CD14-positive monocyte (primary cell): ENCODE data around the gene TTC23. TPM values are rescaled to one million over a fixed set of nuclear protein-coding genes. Genes with fewer than 3 reads are reported as not detected.

Experiments used
- DNase-seq, 3 donors: peaks; one replicate each; pipeline ENCODE4 v3.0.0-alpha.2; 2011 to 2022
- H2AFZ ChIP-seq: 2 replicates; pipeline ENCODE4 v1.6.0; 2012; ENCODE audit warnings: mild to moderate bottlenecking, low read depth, low read length, inconsistent platforms; ENCODE audit not compliant: insufficient read depth, poor library complexity, severe bottlenecking
- H3K27ac ChIP-seq, 2 donors: 1 replicate in 1 of 2; 2 replicates in 1 of 2; pipeline ENCODE4 v1.5.1; 2012 to 2013; ENCODE audit warnings: low read length in 2 of 2, control low read depth in 1 of 2, inconsistent platforms in 1 of 2, low read depth in 1 of 2, mild to moderate bottlenecking in 1 of 2
- H3K27me3 ChIP-seq, 2 donors: one replicate each; pipeline versions ENCODE4 v1.6.0 to v1.6.1; 2011 to 2013; ENCODE audit warnings: low read length in 2 of 2; ENCODE audit not compliant: control insufficient read depth in 2 of 2, insufficient read depth in 2 of 2
- H3K36me3 ChIP-seq, 2 donors: replicated peaks in 1 of 2; 1 replicate in 1 of 2; 2 replicates in 1 of 2; pipeline versions ENCODE4 v1.5.1 to v1.6.1; 2012 to 2013; ENCODE audit warnings: low read length in 2 of 2, control low read depth in 1 of 2, inconsistent platforms in 1 of 2, mild to moderate bottlenecking in 1 of 2; ENCODE audit not compliant: insufficient read depth in 2 of 2, control insufficient read depth in 1 of 2
- H3K4me1 ChIP-seq, 2 donors: 1 replicate in 1 of 2; 2 replicates in 1 of 2; pipeline versions ENCODE4 v1.5.1 to v1.6.1; 2012 to 2013; ENCODE audit warnings: low read length in 2 of 2, control low read depth in 1 of 2, inconsistent platforms in 1 of 2, mild to moderate bottlenecking in 1 of 2, moderate library complexity in 1 of 2; ENCODE audit not compliant: insufficient read depth in 2 of 2, control insufficient read depth in 1 of 2
- H3K4me2 ChIP-seq: replicated peaks from 2 replicates; pipeline ENCODE3; 2012; ENCODE audit warnings: low read length, moderate library complexity, mild to moderate bottlenecking; ENCODE audit not compliant: poor library complexity, severe bottlenecking; ENCODE audit errors: extremely low read depth
- H3K4me3 ChIP-seq, 3 experiments: fragments of 200-600 bp in 1 of 3; sonication (generic) in 1 of 3; replicated peaks in 1 of 3; 1 replicate in 2 of 3; 2 replicates in 1 of 3; pipeline ENCODE4 v1.5.1; 2011 to 2013; ENCODE audit warnings: low read length in 3 of 3, mild to moderate bottlenecking in 3 of 3, control low read depth in 2 of 3, low read depth in 2 of 3, inconsistent platforms in 1 of 3, moderate library complexity in 1 of 3
- H3K79me2 ChIP-seq: 2 replicates; pipeline ENCODE4 v1.6.0; 2012; ENCODE audit warnings: mild to moderate bottlenecking, control low read depth, inconsistent platforms, low read length, moderate library complexity; ENCODE audit not compliant: insufficient read depth
- H3K9ac ChIP-seq: 2 replicates; pipeline ENCODE4 v1.6.0; 2017; ENCODE audit warnings: low read length, mild to moderate bottlenecking; ENCODE audit not compliant: insufficient read depth, poor library complexity, severe bottlenecking
- H3K9me3 ChIP-seq, 2 donors: replicated peaks in 1 of 2; 1 replicate in 1 of 2; 2 replicates in 1 of 2; pipeline versions ENCODE4 v1.5.1 to v1.6.1; 2012 to 2013; ENCODE audit warnings: low read length in 2 of 2, control low read depth in 1 of 2; ENCODE audit not compliant: control insufficient read depth in 1 of 2, insufficient read depth in 1 of 2
- H4K20me1 ChIP-seq: 2 replicates; pipeline ENCODE4 v1.6.0; 2012; ENCODE audit warnings: mild to moderate bottlenecking, low read length, control low read depth, moderate library complexity; ENCODE audit not compliant: insufficient read depth
- H3K27ac Mint-ChIP-seq, 7 donors: one replicate each; pipeline ENCODE4 v1.8.0; 2020; ENCODE audit warnings: mild to moderate bottlenecking in 7 of 7, mixed read lengths in 7 of 7, moderate library complexity in 6 of 7, inconsistent platforms in 2 of 7
- H3K27me3 Mint-ChIP-seq, 3 donors: one replicate each; pipeline ENCODE4 v1.8.0; 2021 to 2022; ENCODE audit warnings: low read depth in 3 of 3, mild to moderate bottlenecking in 3 of 3, mixed read lengths in 3 of 3, moderate library complexity in 3 of 3, inconsistent platforms in 1 of 3
- H3K36me3 Mint-ChIP-seq, 2 donors: one replicate each; pipeline ENCODE4 v1.8.0; 2020; ENCODE audit warnings: mixed read lengths in 2 of 2, inconsistent platforms in 1 of 2, mild to moderate bottlenecking in 1 of 2
- H3K4me1 Mint-ChIP-seq: one replicate; pipeline ENCODE4 v1.8.0; 2020; ENCODE audit warnings: mild to moderate bottlenecking, mixed read lengths
- H3K4me3 Mint-ChIP-seq, 2 donors: one replicate each; pipeline ENCODE4 v1.8.0; 2020; ENCODE audit warnings: mild to moderate bottlenecking in 2 of 2, mixed read lengths in 2 of 2, moderate library complexity in 1 of 2
- H3K9me3 Mint-ChIP-seq, 7 donors: one replicate each; pipeline ENCODE4 v1.8.0; 2020 to 2022; ENCODE audit warnings: mixed read lengths in 7 of 7, mild to moderate bottlenecking in 6 of 7, moderate library complexity in 6 of 7, inconsistent platforms in 2 of 7
- CTCF ChIP-seq: fragments of 200-600 bp; IDR thresholded peaks from one replicate; pipeline ENCODE4 v1.8.0; 2022; ENCODE audit warnings: antibody characterized with exemption, mild to moderate bottlenecking
- WGBS: methylation state at CpG from one replicate; pipeline ENCODE4 v1.1.5; 2013; ENCODE audit warnings: missing lambda C conversion rate; ENCODE audit not compliant: insufficient coverage; 5-methylcytosine and 5-hydroxymethylcytosine counted together
- intact Hi-C, 2 donors: fragments of 100-400 bp; cut with micrococcal nuclease; formaldehyde crosslinking; loops; one replicate each; pipeline versions ENCODE4 v1.15.0 to v1.15.1; 2023
- polyA plus RNA-seq, 3 donors: library from polyadenylated mRNA; depleted of rRNA in 1 of 3; unstranded in 2 of 3; stranded (reverse) in 1 of 3; fragments of 300-500 nt in 2 of 3; fragments of >200 nt in 1 of 3; fragmentation: Illumina TruSeq in 2 of 3; gene quantifications; 1 replicate in 2 of 3; 2 replicates in 1 of 3; pipeline ENCODE4 v1.2.3, GENCODE V29; 2012 to 2021

The TTC23 gene
- polyA plus RNA-seq, 3 donors: 0.51 to 0.55 TPM; not detected in 1

- no peak for DNase-seq
- H3K36me3 ChIP-seq: no peaks in the 10 kb centered on the region
- no peak overlapping the region for H3K27ac ChIP-seq
- Mint-ChIP-seq H3K9me3 (no peaks in the 10 kb centered on the region), H3K36me3 (no peaks in the 10 kb centered on the region), H3K27me3 (peaks cover 0 to 4% (median 2%) of the 10 kb centered on the region in 3 donors), H3K4me1 (no peaks in the 10 kb centered on the region), H3K27ac (no peak overlapping the region), H3K4me3 (no peak overlapping the region)
- H3K4me3 ChIP-seq: no peak overlapping the region
- no peak for TF ChIP-seq CTCF
- H3K9ac ChIP-seq: no peak overlapping the region
- intact Hi-C loops: no loop called here
- no peaks in the 10 kb centered on the region for H3K9me3 ChIP-seq
- WGBS: 97% methylated on average over 3 of the region's 4 CpGs
- no peak overlapping the region for H2AFZ ChIP-seq
- H4K20me1 ChIP-seq: no peaks in the 10 kb centered on the region
- no peak overlapping the region for H3K4me2 ChIP-seq
- H3K4me1 ChIP-seq: no peaks in the 10 kb centered on the region
- no peaks in the 10 kb centered on the region for H3K79me2 ChIP-seq
- H3K27me3 ChIP-seq: no peaks in the 10 kb centered on the region
These were observed 100.0 kb downstream of the TTC23 start for GRCh38 chr15:99149366-99149765.

- Histone ChIP-seq H3K79me2 (no peaks in the 10 kb centered on the region), H3K27me3 (no peaks in the 10 kb centered on the region), H3K27ac (no peak overlapping the region), H3K4me1 (no peaks in the 10 kb centered on the region), H3K9ac (no peak overlapping the region), H3K9me3 (no peaks in the 10 kb centered on the region), H2AFZ (no peak overlapping the region), H4K20me1 (no peaks in the 10 kb centered on the region), H3K36me3 (no peaks in the 10 kb centered on the region), H3K4me2 (no peak overlapping the region), H3K4me3 (no peak overlapping the region)
- TF ChIP-seq CTCF: no peak
- H3K4me3 Mint-ChIP-seq: no peak overlapping the region
- H3K36me3 Mint-ChIP-seq: no peaks in the 10 kb centered on the region
- intact Hi-C loops: no loop called here
- H3K4me1 Mint-ChIP-seq: no peaks in the 10 kb centered on the region
- 97% methylated on average over 7 of the region's 7 CpGs for WGBS
- no peak for DNase-seq
- no peaks in the 10 kb centered on the region for H3K9me3 Mint-ChIP-seq
- H3K27ac Mint-ChIP-seq: no peak overlapping the region
- peaks cover 0 to 4% (median 2%) of the 10 kb centered on the region in 3 donors for H3K27me3 Mint-ChIP-seq
These were observed 100.5 kb downstream of the TTC23 start for GRCh38 chr15:99148851-99149276.
